ENCODE measurements around the gene KCNIP4. TPM values are rescaled to one million over a fixed set of nuclear protein-coding genes. Genes with fewer than 3 reads are reported as not detected.

Gene KCNIP4
- total RNA-seq, 1 donor from 2014 or later: not detected

DNA sequence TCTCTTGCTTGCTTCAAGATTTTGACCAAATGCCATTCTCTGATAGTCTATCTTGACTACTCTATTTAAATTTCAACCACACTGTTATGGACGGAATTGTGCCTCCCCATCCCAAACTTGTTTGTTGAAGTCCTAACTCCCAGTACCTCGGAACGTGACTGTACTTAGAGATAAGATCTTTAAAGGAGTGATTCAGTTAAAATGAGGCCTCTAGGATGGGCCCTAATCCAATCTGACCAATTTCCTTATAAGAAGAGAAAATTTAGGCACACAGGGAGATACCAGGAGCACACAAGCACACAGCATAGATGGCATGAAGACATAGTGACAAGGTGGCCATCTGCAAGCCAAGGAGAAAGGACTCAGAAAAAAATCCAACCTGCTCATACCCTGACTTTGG lies 269.9 kb downstream of the KCNIP4 start:
- H3K4me1 Mint-ChIP-seq (ENCODE audit: low read depth): no peaks in the 10 kb centered on the region
- H3K36me3 Mint-ChIP-seq (ENCODE audit: low read depth): no peaks in the 10 kb centered on the region

GRCh38 chr4:21677173-21677572 lies 271.4 kb downstream of the KCNIP4 start:
- no peak overlapping the region for H3K4me3 Mint-ChIP-seq
- intact Hi-C loops (cut with micrococcal nuclease): no loop called here
- no peaks in the 10 kb centered on the region for H3K27me3 Mint-ChIP-seq (ENCODE audit: insufficient read depth)
- H3K9me3 Mint-ChIP-seq: no peaks in the 10 kb centered on the region
- no peaks in the 10 kb centered on the region for H3K36me3 Mint-ChIP-seq (ENCODE audit: low read depth)
- no peaks in the 10 kb centered on the region for H3K4me1 Mint-ChIP-seq (ENCODE audit: low read depth)
- DNase-seq (ENCODE audit: low spot score): no peak
- no peak overlapping the region for H3K27ac Mint-ChIP-seq

More for the DNA sequence above, 269.9 kb downstream of the KCNIP4 start:
- no peaks in the 10 kb centered on the region for H3K9me3 Mint-ChIP-seq
- intact Hi-C loops (cut with micrococcal nuclease): no loop called here
- no peak overlapping the region for H3K27ac Mint-ChIP-seq
- H3K27me3 Mint-ChIP-seq (ENCODE audit: insufficient read depth): no peaks in the 10 kb centered on the region
- H3K4me3 Mint-ChIP-seq: no peak overlapping the region
- DNase-seq (ENCODE audit: low spot score): no peak

- Mint-ChIP-seq H3K36me3 (ENCODE audit: low read depth) (no peaks in the 10 kb centered on the region), H3K27ac (no peak overlapping the region), H3K4me3 (no peak overlapping the region), H3K27me3 (ENCODE audit: insufficient read depth) (no peaks in the 10 kb centered on the region), H3K4me1 (ENCODE audit: low read depth) (no peaks in the 10 kb centered on the region), H3K9me3 (no peaks in the 10 kb centered on the region)
- no peak for DNase-seq (ENCODE audit: low spot score)
- intact Hi-C loops (cut with micrococcal nuclease): no loop called here
These were observed 284.2 kb downstream of the KCNIP4 start for GRCh38 chr4:21664355-21664754.

DNA sequence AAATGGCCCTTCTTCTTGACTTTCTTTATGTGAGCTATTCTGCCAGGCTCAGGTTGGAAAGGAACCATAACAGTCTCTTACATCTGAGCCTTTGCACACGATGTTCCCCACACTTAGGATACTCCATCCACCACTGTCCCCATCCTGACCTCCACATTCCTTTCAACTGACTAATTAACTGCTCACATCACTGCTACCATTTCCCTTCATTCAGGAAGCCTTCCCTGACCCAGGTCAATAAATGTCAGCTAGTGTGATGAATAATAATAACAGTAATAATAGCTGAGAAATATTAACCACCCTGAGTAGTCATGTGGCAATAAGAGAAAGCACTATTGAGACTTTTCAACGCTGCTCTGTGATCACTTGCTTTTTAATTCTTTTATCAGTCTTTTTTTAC lies 291.7 kb downstream of the KCNIP4 start:
- Mint-ChIP-seq H3K27ac (no peak overlapping the region), H3K4me1 (ENCODE audit: low read depth) (no peaks in the 10 kb centered on the region), H3K4me3 (no peak overlapping the region), H3K27me3 (ENCODE audit: insufficient read depth) (no peaks in the 10 kb centered on the region), H3K9me3 (no peaks in the 10 kb centered on the region), H3K36me3 (ENCODE audit: low read depth) (no peaks in the 10 kb centered on the region)
- intact Hi-C loops (cut with micrococcal nuclease): no loop called here
- DNase-seq (ENCODE audit: low spot score): no peak

- H3K27me3 Mint-ChIP-seq (ENCODE audit: insufficient read depth): no peaks in the 10 kb centered on the region
- no peak overlapping the region for H3K4me3 Mint-ChIP-seq
- DNase-seq (ENCODE audit: low spot score): no peak
- H3K27ac Mint-ChIP-seq: no peak overlapping the region
- intact Hi-C loops (cut with micrococcal nuclease): no loop called here
- H3K4me1 Mint-ChIP-seq (ENCODE audit: low read depth): no peaks in the 10 kb centered on the region
- H3K9me3 Mint-ChIP-seq: no peaks in the 10 kb centered on the region
- H3K36me3 Mint-ChIP-seq (ENCODE audit: low read depth): no peaks in the 10 kb centered on the region
These were observed 293.5 kb downstream of the KCNIP4 start for GRCh38 chr4:21655031-21655430.

DNA sequence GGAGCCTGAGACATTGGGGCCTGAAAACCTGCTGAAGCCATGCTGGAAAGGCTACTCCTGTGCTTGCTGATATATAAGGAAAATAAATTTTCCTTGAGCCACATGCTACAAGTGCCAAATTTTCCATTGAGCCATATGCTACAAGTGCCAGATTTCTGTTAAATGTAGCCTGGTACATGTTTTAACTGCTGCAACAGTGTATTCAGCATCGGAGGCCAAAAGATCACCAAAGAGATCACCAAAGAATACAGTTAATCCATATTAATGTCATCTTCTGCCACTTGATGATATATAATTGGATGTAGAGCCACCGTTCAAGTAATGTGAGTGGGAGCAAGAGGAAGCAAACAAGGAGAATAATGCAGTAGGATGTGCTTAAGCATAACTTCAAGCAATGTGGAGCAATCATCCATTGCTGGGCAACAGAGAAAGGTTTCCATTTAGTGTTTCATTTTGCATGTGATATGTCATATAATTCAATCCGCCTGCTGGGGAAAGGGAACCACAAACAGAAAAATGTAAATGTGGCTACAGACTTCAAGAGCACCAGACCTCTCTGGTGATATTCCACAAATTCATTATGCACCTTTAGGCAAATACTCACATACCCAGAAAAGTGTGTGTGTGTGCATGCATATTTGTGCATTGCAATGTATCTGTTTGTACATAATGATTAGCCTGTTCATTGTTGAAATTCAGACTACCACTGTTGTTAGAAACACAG lies 295.9 kb downstream of the KCNIP4 start:
- Mint-ChIP-seq H3K4me1 (ENCODE audit: low read depth) (no peaks in the 10 kb centered on the region), H3K9me3 (no peaks in the 10 kb centered on the region), H3K27ac (no peak overlapping the region), H3K4me3 (no peak overlapping the region), H3K27me3 (ENCODE audit: insufficient read depth) (no peaks in the 10 kb centered on the region), H3K36me3 (ENCODE audit: low read depth) (no peaks in the 10 kb centered on the region)
- intact Hi-C loops (cut with micrococcal nuclease): no loop called here
- no peak for DNase-seq (ENCODE audit: low spot score)

- no peaks in the 10 kb centered on the region for H3K9me3 Mint-ChIP-seq
- intact Hi-C loops (cut with micrococcal nuclease): no loop called here
- no peaks in the 10 kb centered on the region for H3K4me1 Mint-ChIP-seq (ENCODE audit: low read depth)
These were observed 299.0 kb downstream of the KCNIP4 start for GRCh38 chr4:21649391-21650090.

DNA sequence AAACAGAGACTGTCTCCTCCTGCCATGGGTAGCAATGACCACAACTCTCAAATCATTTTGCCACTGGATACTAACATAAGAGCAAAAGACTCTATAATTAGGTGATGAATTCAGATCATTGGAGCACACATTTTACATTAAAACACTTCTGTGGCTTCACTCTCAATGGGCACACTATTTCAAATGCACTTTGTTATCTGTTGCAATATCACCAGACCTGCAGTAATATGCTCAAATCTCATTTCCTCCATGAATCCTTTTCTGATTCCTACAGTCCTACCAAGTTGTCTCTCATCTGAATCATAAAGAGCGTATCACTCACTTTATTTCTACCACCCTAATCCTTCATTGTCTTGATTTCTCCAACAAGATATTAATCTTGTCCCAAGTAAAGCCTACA lies 302.8 kb downstream of the KCNIP4 start:
- Mint-ChIP-seq H3K27me3 (ENCODE audit: insufficient read depth) (no peaks in the 10 kb centered on the region), H3K9me3 (no peaks in the 10 kb centered on the region), H3K4me3 (no peak overlapping the region), H3K27ac (no peak overlapping the region), H3K4me1 (ENCODE audit: low read depth) (no peaks in the 10 kb centered on the region), H3K36me3 (ENCODE audit: low read depth) (no peaks in the 10 kb centered on the region)
- DNase-seq (ENCODE audit: low spot score): no peak
- intact Hi-C loops (cut with micrococcal nuclease): no loop called here

More at GRCh38 chr4:21649391-21650090, 299.0 kb downstream of the KCNIP4 start:
- H3K27me3 Mint-ChIP-seq (ENCODE audit: insufficient read depth): no peaks in the 10 kb centered on the region
- H3K36me3 Mint-ChIP-seq (ENCODE audit: low read depth): no peaks in the 10 kb centered on the region
- no peak for DNase-seq (ENCODE audit: low spot score)
- H3K27ac Mint-ChIP-seq: no peak overlapping the region
- H3K4me3 Mint-ChIP-seq: no peak overlapping the region

- Mint-ChIP-seq H3K4me3 (no peak overlapping the region), H3K27ac (no peak overlapping the region), H3K9me3 (no peaks in the 10 kb centered on the region), H3K4me1 (ENCODE audit: low read depth) (no peaks in the 10 kb centered on the region), H3K27me3 (ENCODE audit: insufficient read depth) (no peaks in the 10 kb centered on the region), H3K36me3 (ENCODE audit: low read depth) (no peaks in the 10 kb centered on the region)
- no peak for DNase-seq (ENCODE audit: low spot score)
- intact Hi-C loops (cut with micrococcal nuclease): no loop called here
These were observed 306.9 kb downstream of the KCNIP4 start for GRCh38 chr4:21641696-21642095.

GRCh38 chr4:21638171-21638725 lies 310.3 kb downstream of the KCNIP4 start:
- Mint-ChIP-seq H3K27ac (no peak overlapping the region), H3K27me3 (ENCODE audit: insufficient read depth) (no peaks in the 10 kb centered on the region), H3K9me3 (no peaks in the 10 kb centered on the region), H3K4me1 (ENCODE audit: low read depth) (no peaks in the 10 kb centered on the region), H3K36me3 (ENCODE audit: low read depth) (no peaks in the 10 kb centered on the region), H3K4me3 (no peak overlapping the region)
- DNase-seq (ENCODE audit: low spot score): no peak
- intact Hi-C loops (cut with micrococcal nuclease): no loop called here

DNA sequence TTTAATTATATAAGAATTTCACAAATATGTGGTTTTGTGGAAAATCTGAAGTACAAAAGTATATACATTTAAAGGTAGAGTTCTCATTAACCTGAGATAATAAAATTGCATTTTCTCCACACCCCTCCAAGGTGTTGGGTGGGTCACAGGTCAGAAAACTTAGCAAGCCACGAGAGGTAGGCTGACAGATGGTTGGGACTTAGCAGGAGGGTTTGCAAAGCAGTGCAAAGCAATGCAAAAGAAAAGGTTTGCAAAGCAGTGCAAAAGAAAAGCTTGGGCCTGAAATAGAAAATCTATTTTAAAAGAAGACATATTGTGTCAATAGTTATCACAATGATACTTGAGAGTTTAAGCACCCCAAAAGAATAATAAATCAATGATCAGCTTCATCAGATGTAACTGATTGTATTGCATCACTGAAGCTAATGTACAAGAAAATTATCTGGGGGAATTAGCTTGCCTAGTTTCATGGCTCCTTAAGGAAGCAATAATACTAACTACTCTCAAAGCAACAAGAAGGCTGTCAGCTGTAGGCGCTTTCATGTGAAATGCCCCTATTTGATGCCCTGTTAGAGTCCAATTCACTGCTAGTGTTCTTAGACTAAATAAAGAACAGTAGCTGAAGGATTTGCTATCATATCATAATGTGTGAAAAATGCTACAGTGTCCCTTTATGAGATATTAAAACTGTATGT lies 319.5 kb downstream of the KCNIP4 start:
- Mint-ChIP-seq H3K27me3 (ENCODE audit: insufficient read depth) (no peaks in the 10 kb centered on the region), H3K36me3 (ENCODE audit: low read depth) (no peaks in the 10 kb centered on the region), H3K27ac (no peak overlapping the region), H3K4me1 (ENCODE audit: low read depth) (no peaks in the 10 kb centered on the region), H3K4me3 (no peak overlapping the region), H3K9me3 (peaks cover 3% of the 10 kb centered on the region)
- intact Hi-C loops (cut with micrococcal nuclease): no loop called here
- no peak for DNase-seq (ENCODE audit: low spot score)

DNA sequence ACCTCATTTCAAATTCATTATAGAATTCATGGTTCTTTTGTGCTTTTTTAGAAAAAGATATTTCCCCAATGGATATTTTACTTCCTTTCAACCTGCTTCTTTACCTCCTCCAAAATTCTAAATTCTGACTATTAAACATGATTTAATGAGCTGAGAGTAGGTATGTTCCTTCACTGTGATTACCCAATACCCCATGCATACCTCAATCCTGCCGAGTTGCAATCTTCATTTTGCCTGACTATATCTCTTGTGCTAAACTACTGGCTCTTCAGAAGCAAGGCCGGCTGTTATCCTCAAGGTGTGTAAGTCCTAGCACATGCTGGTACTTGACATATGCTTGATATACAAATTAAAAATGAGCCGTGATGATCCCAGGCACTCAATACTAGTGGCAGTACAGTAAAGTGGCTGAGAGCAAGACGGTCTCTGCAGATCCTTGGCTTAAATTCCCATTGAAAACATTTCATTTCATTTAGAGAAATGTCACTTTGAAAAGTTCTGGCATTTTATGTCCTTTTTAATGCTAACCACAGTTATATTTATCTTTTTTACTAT lies 320.4 kb downstream of the KCNIP4 start:
- Mint-ChIP-seq H3K4me1 (ENCODE audit: low read depth) (no peaks in the 10 kb centered on the region), H3K4me3 (no peak overlapping the region), H3K36me3 (ENCODE audit: low read depth) (no peaks in the 10 kb centered on the region), H3K27ac (no peak overlapping the region), H3K27me3 (ENCODE audit: insufficient read depth) (no peaks in the 10 kb centered on the region), H3K9me3 (peaks cover 3% of the 10 kb centered on the region)
- no peak for DNase-seq (ENCODE audit: low spot score)
- intact Hi-C loops (cut with micrococcal nuclease): no loop called here

DNA sequence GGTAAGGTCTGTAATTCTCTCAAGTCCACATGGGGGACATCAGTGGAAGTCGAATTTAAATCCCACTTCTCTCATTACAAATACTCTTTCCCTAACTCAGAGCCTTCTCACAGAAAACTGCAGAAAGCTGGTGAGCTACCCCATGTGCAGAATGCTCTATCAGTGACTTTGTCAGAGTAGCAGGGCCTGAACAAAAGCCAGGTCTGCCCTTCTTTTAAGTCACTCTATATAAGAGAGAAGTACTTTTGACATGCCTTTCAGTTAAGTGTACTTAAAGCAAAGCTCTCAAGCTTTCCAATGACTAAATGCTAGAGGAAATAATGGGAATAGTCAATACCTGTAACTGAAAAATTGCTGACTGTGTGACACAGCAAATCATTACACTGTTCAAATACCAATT lies 323.1 kb downstream of the KCNIP4 start:
- Mint-ChIP-seq H3K36me3 (ENCODE audit: low read depth) (no peaks in the 10 kb centered on the region), H3K4me1 (ENCODE audit: low read depth) (no peaks in the 10 kb centered on the region), H3K9me3 (no peaks in the 10 kb centered on the region), H3K4me3 (no peak overlapping the region), H3K27me3 (ENCODE audit: insufficient read depth) (no peaks in the 10 kb centered on the region), H3K27ac (no peak overlapping the region)
- intact Hi-C loops (cut with micrococcal nuclease): no loop called here
- no peak for DNase-seq (ENCODE audit: low spot score)
